Medulla oblongata (tissue), 1 donor: ENCODE data around the gene ZNF319.
A peak's percentile ranks its signal among the peaks of the same experiment; 100 is the strongest.
"Not testable (repeated sequence)": the region's sequence is repeated elsewhere in the genome, so short reads cannot be mapped to it uniquely, and the experiment has no call there.

ENCODE experiments used
- DNase-seq: peaks from one replicate; pipeline ENCODE4 v3.0.0-alpha.2; 2015; ENCODE audit errors: extremely low spot score

The ZNF319 gene

DNA sequence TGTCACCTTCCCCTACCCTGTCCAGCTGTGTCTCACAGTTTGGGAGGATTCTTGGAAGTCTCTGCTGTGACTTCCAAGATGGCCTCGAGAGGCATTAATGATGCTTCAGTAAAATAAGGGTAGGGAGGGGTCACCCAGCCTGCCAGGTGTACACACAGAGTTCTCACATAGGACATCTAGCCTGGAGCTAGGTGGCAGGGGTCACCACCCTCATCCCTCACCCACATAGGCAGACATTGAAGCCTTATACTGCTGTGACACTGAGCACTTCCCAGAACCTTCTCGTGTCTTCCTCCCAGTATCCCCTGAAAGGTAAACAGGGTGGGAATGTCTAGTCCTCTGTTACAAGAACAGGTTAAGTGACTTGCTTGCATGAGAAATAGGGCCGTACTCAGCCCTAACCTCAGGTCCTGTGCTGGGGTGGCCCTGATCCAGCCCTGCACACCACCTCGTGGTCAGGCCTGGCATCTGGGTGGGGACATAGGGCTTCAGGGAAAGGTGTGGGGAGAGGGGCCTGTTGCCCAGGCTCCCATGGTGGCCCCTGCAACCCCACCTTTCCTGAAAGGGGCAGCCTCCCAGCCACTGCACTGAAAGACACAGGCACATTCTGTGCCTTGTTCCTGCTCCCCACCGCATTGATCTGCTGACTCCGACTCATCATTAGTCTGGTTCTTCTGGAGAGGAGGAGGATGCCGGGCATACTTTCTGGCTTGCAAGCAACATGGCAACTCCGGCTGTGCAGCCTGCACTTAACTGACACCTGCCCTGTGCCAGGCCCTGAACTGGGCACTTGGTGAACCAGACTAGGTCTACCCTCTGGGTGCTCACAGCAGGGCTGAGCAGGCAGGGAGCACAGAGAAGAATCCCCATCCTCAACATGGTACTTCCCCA, 21.4 kb upstream of the ZNF319 start:
- DNase-seq = no peak

GRCh38 chr16:58020628-58021521, 20.4 kb upstream of the ZNF319 start:
- DNase-seq = peak; percentile 75

GRCh38 chr16:58019866-58020538, 19.5 kb upstream of the ZNF319 start:
- DNase-seq = no peak

GRCh38 chr16:58018803-58019202, 18.3 kb upstream of the ZNF319 start:
- DNase-seq = no peak

DNA sequence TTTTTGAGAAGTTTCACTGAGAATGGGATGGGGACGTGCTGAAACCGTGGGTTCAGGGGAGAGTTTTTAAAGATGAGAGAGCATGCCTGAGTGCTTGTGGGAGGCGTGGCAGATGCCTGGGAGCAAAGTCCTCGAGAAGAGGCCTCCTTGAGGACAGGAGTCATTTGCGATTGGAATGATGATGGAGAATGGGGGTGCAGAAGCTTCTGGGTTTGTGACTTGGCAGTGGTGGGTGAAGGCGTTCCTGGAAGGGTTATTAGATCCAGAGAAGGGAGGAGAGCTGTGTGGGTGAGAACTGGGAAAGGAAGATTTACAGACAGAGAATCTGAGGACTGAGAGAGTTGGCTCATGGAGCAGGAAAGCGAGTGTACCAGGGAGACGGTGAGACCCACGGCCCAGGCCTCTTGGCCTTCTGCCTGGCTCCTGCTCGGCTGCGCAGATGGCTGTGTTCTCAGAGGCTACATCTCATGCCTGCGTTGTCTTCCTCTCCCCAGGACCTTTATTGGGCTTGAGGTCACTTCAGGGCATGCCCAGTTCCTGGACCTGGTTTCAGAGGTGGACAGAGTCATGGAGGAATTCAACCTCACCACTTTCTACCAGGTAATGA, 16.5 kb upstream of the ZNF319 start:
- no peak for DNase-seq

GRCh38 chr16:58013201-58013956, 12.9 kb upstream of the ZNF319 start:
- no peak for DNase-seq

GRCh38 chr16:58012481-58012880, 12.0 kb upstream of the ZNF319 start:
- no peak for DNase-seq

DNA sequence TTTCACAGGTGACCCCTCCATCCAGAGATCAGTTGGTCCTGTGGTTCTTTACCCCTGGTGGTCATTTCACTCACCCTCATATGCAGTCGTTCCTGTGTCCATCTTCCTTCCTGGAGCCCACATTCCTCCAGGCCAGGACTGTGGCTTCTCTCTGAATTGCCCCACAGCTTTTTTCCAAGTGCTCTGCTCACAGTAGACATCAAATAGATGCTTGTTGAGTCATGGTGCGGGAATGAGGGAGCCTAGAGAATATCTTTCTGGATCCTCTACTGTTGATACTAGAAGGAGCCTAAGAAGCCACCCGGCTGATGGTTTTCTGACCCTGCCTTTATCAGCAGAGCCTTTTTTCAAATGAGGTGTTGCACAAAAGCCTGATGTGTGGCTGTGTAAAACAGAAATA, 11.2 kb upstream of the ZNF319 start:
- no peak for DNase-seq

GRCh38 chr16:58010886-58011285, 10.4 kb upstream of the ZNF319 start:
- DNase-seq = no peak

DNA sequence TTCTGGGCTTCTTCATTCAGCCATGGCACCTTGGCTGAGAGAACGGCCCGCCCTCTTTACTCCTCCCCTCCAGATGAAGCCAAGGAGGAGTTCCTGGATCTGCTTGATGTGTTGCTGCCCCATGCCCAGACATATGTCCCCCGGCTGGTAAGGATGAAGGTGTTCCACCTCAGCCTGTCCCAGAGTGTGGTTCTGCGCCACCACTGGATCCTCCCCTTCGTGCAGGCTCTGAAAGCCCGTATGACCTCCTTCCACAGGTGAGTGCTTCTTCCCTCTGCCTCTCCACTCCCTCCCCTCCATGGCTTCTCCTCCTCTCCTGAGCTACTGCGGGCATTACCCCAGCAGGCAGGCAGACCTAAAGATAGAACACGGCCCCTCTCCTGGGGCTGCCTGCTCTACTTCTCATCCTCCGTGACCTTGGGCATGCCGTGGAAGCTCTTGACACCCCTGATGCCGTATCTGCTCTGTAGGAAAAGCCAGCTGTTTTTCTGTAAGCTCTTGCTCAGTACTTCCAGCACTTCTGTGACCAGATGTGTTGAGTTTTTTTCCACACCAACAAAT, 9.5 kb upstream of the ZNF319 start:
- no peak for DNase-seq

DNA sequence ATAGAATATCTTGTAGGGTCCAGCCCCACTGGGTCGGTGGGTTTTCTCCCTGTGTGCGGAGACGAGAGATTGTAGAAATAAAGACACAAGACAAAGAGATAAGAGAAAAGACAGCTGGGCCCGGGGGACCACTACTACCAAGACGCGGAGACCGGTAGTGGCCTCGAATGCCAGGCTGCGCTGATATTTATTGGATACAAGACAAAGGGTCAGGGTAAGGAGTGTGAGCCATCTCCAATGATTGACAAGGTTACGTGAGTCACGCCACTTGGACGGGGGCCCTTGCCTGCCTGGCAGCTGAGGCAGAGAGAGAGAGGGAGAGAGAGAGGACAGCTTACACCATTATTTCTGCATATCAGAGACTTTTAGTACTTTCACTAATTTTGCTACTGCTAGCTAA, 4.3 kb upstream of the ZNF319 start:
- not testable (repeated sequence) for DNase-seq

DNA sequence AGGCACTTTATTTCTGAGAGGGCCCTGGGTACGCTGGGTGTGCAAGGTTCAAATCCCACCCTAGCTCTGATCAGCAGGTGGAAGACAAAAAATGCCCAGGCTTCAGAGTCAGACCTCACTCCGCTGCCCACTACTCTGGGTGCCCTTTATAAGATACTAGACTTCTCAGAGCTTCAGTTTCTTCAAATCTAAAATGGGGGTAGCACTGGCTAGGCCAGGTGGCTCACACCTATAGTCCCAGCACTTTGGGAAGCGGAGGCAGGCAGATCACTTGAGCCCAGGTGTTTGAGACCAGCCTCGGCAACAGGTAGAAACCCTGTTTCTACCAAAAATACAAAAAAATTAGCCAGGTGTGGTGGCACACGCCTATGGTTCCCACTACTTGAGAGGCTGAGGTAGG, 2.5 kb upstream of the ZNF319 start:
- no peak for DNase-seq

GRCh38 chr16:58002416-58002800, 1.9 kb upstream of the ZNF319 start:
- DNase-seq = no peak

DNA sequence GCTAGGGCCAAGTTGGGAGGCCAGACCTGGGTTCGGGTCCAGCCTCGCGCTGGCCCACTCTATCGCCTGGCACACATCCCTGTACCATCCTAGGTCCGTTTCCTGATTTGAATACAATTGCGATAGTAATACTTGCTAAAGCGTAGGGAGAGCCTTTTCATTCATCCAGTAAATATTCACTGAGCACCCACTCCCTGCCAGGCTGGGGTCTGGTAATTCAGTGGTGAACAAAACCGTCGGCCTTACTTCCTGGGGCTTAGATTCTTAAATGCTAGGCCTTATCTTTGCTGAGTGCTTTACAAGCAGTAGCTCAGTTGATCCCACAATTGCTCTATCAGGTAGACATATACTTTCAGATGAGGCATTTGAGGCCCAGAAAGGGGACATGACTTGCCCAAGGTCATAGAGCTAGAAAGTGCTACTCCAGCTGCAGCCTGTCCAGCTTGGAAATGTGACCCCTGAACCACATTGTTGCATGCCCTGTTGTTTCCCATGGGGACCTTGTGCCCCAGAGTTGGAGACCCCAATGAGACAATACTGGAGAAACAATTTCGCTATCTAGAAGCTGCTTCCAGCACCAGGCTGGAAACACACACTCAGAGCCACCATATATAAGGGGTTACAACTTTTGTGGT, 1.4 kb upstream of the ZNF319 start:
- no peak for DNase-seq

DNA sequence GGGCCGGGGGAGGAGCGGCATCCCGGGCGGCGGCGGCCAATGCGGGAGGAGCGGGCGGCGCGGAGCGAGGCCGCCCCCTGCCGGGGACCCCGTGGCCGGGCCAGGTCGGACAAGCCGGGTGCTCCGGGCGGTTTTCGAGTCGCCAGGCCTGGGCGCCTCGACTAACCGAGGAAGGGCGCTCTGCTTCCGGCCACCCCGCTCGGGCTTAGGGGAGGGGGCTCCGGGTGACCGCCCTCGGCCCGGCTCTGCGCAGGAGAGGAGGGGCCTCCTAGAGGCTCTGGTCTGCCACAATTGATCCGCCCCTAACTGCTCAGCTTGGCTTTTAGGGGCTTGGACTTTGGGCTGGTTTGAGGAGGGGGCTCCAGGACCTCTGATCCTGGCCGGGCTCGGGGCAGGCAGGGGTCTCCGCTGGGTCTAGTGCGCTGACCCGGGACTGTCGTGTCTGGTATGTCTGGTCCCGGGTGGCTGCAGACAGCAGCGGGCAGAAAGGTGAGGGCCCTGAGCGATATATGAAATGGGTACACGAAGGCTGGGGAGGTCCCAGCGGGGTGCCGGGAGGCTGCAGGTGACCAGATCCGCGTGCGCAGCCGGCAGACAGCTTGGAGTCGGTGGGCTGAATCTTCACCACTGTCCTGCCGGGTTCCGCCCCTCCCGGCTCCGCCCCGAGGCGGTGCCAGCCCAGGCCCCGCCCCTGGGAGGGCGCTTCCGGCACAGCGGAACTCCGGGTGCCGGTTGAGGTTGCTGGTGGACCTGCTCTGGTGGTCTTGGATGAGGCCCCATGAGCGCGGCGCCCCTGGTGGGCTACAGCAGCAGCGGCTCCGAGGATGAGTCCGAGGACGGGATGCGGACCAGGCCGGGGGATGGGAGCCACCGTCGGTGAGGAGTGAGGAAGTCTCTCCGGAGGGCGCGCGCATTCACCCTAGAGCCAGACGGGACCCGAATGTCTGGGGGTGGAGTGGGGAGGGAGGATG, 519 bp upstream of the ZNF319 start, which contains the start of gene USB1:
Gene USB1, plus strand, starts transcription at position 702 of the 971 bp plus-strand sequence. Its CDS starts 77 bp downstream, at position 779.
- DNase-seq = peak; percentile 93

DNA sequence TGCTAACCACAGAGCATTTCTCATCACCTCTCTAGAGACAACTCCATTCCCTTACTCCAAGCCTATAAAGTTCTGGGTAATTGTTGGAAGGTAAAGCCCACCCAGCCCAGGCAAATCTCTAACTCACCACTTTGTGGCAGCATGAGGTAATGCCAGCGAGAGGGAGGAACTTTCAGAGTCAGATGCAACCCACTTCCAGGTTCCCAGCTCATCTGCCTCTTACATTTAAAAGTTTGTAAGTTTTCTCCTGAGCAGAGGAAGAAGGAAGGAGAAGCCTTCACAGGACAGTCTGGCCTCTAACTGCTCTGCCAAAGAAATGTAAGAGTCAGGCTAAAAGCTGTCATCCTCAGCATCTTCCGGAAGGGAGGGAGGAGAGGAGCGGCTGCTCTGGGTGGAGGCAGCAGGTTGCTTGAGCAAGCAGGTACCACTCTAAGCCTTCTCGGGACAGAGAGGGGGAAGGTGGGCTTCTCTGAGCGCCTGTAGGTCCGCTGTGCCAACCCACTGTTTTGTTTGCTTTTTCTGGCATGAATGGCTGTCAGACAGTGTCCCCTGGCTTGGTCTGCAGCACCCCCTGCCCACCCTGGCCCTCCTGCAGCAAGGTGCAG, 1.0 kb downstream of the ZNF319 start:
- no peak for DNase-seq

- no peak for DNase-seq
Measured at GRCh38 chr16:57998992-57999365, 1.5 kb downstream of the ZNF319 start.

GRCh38 chr16:57998486-57998885, 2.0 kb downstream of the ZNF319 start:
- no peak for DNase-seq
